Measurements from ENCODE around the gene ERC1. TPM values are rescaled to one million over a fixed set of nuclear protein-coding genes. Genes with fewer than 3 reads are reported as not detected.

ERC1 gene
- total and polyA plus RNA-seq, 8 donors: 34.9 to 64.9 (median 40.8) TPM

DNA sequence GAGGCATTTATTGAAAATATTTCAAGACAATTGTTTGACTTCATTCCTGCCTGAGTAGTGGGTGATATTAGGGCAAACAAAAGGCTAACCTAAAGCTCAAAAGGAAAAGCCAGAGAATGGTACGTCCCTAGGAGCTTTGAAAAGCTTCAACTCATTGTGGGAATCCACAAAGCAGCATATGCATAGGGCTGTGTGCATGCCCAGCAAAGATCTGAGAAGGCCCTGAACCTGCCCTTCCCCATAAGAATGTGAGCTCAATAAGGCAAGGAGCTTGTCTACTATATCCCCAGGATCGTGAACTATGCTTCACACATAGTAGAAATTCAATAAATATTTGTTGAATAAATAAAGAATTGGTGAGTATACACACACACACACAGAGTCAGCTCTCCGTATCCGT lies 22.5 kb upstream of the ERC1 start:
- Histone ChIP-seq H3K9me3 (no peaks in the 10 kb centered on the region), H3K36me3 (no peaks in the 10 kb centered on the region), H3K4me1 (no peaks in the 10 kb centered on the region), H3K27me3 (no peaks in the 10 kb centered on the region), H3K27ac (no peak overlapping the region), H3K4me3 (no peak overlapping the region)
- TF ChIP-seq CTCF (IDR thresholded peaks at IDR 0.05): no peak
- intact Hi-C loops (cut with DNase I): no loop called here
- no peak for ATAC-seq
- DNase-seq: no peak

GRCh38 chr12:969821-970220 lies 21.2 kb upstream of the ERC1 start:
- H3K36me3 ChIP-seq: no peaks in the 10 kb centered on the region
- no peaks in the 10 kb centered on the region for H3K4me1 ChIP-seq
- intact Hi-C loops (cut with DNase I): no loop called here
- no peaks in the 10 kb centered on the region for H3K9me3 ChIP-seq
- no peak overlapping the region for H3K4me3 ChIP-seq
- no peak for TF ChIP-seq CTCF (IDR thresholded peaks at IDR 0.05)
- H3K27ac ChIP-seq: no peak overlapping the region
- ATAC-seq (no peak), DNase-seq (no peak)
- no peaks in the 10 kb centered on the region for H3K27me3 ChIP-seq

DNA sequence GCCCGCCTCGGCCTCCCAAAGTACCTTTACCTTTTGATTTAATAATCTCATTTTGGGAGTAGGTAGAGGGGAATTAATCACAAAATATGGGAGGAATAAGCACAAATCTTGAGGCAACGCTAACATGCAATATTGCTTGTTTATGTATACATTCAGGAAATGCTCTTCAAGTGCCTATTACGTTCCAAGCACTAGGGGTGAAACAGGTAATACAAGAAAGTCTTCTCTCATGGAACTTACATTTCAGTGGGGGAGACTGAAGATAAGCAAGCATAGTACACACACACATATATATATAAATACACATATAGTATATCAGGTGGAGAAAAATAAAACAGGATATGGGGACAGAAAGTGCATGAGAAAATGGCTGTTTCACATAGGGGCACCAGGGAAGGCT lies 19.0 kb upstream of the ERC1 start:
- no peak for ATAC-seq

DNA sequence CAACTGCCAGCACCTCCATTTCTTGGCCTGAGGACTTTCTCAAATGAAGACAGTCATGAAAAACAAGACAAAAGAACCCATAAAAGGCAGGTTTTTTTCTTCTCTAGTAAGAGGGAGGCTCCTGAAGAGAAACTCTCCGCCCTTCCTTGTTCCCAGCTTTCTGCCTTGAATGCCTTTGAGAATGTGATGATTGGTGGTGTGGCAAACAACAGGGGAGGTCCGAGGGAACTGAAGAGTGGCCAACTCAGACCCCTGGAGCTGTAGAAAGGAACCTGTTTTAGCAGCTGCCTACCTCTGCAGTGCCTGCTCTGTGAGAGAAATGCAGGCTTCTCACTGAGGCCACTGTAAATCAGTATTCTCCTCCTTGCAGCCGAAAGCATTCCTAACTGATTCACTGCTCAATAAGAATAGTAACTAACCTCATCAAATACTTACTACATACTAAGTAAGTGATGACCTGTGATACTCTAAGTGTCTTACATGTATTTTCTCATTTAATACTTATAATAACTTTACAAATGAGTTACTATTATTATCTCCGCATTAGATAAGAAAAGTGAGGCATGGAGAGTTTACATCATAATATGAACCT lies 16.7 kb upstream of the ERC1 start:
- no peak for TF ChIP-seq CTCF (IDR thresholded peaks at IDR 0.05)
- H3K36me3 ChIP-seq: no peaks in the 10 kb centered on the region
- intact Hi-C loops (cut with DNase I): no loop called here
- ATAC-seq: no peak
- no peaks in the 10 kb centered on the region for H3K4me1 ChIP-seq
- no peaks in the 10 kb centered on the region for H3K9me3 ChIP-seq
- DNase-seq: no peak
- H3K4me3 ChIP-seq: no peak overlapping the region
- no peak overlapping the region for H3K27ac ChIP-seq
- no peaks in the 10 kb centered on the region for H3K27me3 ChIP-seq

More for the DNA sequence above, 19.0 kb upstream of the ERC1 start:
- H3K27me3 ChIP-seq: no peaks in the 10 kb centered on the region
- DNase-seq: no peak
- H3K27ac ChIP-seq: no peak overlapping the region
- intact Hi-C loops (cut with DNase I): no loop called here
- H3K9me3 ChIP-seq: no peaks in the 10 kb centered on the region
- no peak overlapping the region for H3K4me3 ChIP-seq
- H3K4me1 ChIP-seq: no peaks in the 10 kb centered on the region
- TF ChIP-seq CTCF (IDR thresholded peaks at IDR 0.05): no peak
- no peaks in the 10 kb centered on the region for H3K36me3 ChIP-seq

- ATAC-seq: no peak
These were observed 14.4 kb upstream of the ERC1 start for GRCh38 chr12:976644-977043.

More at GRCh38 chr12:976644-977043, 14.4 kb upstream of the ERC1 start:
- no peak for DNase-seq
- H3K27ac ChIP-seq: no peak overlapping the region
- intact Hi-C loops (cut with DNase I): no loop called here
- no peaks in the 10 kb centered on the region for H3K27me3 ChIP-seq
- H3K36me3 ChIP-seq: no peaks in the 10 kb centered on the region
- TF ChIP-seq CTCF (IDR thresholded peaks at IDR 0.05): no peak
- H3K9me3 ChIP-seq: no peaks in the 10 kb centered on the region
- H3K4me3 ChIP-seq: no peak overlapping the region
- H3K4me1 ChIP-seq: no peaks in the 10 kb centered on the region
